NCI-H82 treated with DMSO at 0.1 percent for 48 hours (cell line): ENCODE data around the gene AMT.

Source experiments
- DNase-seq: peaks from one replicate; lab custom pipeline; 2025; ENCODE audit not compliant: unreplicated experiment; lab: John Stamatoyannopoulos, UW

Gene AMT

GRCh38 chr3:49422379-49423248 is at the start of gene AMT:
TSS of gene AMT (minus strand) at chr3:49422473. CDS start at chr3:49422450, 23 bp downstream.
- no peak for DNase-seq

- DNase-seq, result no peak
Measured at GRCh38 chr3:49470714-49471420, 48.6 kb upstream of the AMT start.

GRCh38 chr3:49469936-49470713 is 47.9 kb upstream of the AMT start, which contains the start of gene DAG1:
TSS of gene DAG1 (plus strand) at chr3:49470267. CDS start at chr3:49510535, 40,268 bp downstream.
- DNase-seq, result peak; percentile 73

- DNase-seq, result no peak
Measured at GRCh38 chr3:49469037-49469935, 47.0 kb upstream of the AMT start.

GRCh38 chr3:49466085-49466484 is 43.8 kb upstream of the AMT start:
- DNase-seq, result no peak

- no peak for DNase-seq
Measured at GRCh38 chr3:49465270-49466034, 43.2 kb upstream of the AMT start.

GRCh38 chr3:49462222-49462621 is 39.9 kb upstream of the AMT start:
- no peak for DNase-seq

GRCh38 chr3:49461443-49462171 is 39.3 kb upstream of the AMT start:
- DNase-seq, result peak; percentile 28

GRCh38 chr3:49460956-49461355 is 38.7 kb upstream of the AMT start:
- no peak for DNase-seq

GRCh38 chr3:49460188-49460890 is 38.1 kb upstream of the AMT start:
- DNase-seq, result no peak

GRCh38 chr3:49456466-49456865 is 34.2 kb upstream of the AMT start:
- DNase-seq, result no peak

GRCh38 chr3:49454898-49455681 is 32.8 kb upstream of the AMT start:
- peak; percentile 2 for DNase-seq

- no peak for DNase-seq
Measured at GRCh38 chr3:49454458-49454857, 32.2 kb upstream of the AMT start.

GRCh38 chr3:49453621-49454020 is 31.3 kb upstream of the AMT start:
- no peak for DNase-seq

- no peak for DNase-seq
Measured at GRCh38 chr3:49445391-49445790, 23.1 kb upstream of the AMT start.

GRCh38 chr3:49434731-49435130 is 12.5 kb upstream of the AMT start:
- DNase-seq, result no peak

- no peak for DNase-seq
Measured at GRCh38 chr3:49428752-49429080, 6.4 kb upstream of the AMT start.

GRCh38 chr3:49427586-49427985 is 5.3 kb upstream of the AMT start:
- DNase-seq, result no peak
